Measurements from ENCODE around the gene ECPAS.
"Not testable (repeated sequence)": the region's sequence is repeated elsewhere in the genome, so short reads cannot be mapped to it uniquely, and the experiment has no call there.

ECPAS gene

DNA sequence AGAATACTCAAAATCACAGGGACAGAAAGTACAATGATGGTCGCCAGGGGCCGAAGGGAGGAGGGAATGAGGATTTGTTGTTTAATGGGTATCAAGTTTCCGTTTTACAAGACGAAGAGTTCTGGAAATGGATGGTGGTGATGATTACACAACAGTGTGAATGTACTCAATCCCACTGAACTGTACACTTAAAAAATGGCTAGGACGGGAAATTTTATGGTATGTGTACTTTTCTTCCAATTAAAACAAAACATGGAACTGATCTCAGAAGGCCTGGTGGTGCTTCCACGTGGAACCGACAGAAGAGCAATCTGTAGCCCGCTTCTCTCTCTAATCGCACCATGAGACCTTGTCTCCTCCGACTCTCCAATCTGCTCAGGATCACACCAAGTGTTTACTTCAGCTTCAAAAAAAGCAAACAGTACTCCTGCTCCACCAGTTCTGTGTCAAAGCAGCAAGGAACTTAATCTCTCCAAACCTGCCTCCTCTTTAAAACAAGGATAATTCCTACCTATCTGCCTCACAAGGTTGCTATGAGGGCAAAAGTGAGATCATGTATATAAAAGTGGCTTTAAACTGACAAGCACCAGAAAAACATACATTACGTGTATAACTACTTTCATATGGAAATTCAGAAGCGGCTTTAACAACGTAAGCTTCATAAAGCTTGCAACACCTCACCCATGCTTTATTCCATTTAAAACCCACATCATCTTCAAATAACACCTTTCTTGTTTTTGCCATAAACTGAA, 2.1 kb downstream of the ECPAS start:
- peak; percentile 55 for DNase-seq
- in situ Hi-C loops (cut with MboI; ENCODE audit: low pct_unique_long_range_greater_than_20kb, low sequenced_read_pairs) = no loop called here

DNA sequence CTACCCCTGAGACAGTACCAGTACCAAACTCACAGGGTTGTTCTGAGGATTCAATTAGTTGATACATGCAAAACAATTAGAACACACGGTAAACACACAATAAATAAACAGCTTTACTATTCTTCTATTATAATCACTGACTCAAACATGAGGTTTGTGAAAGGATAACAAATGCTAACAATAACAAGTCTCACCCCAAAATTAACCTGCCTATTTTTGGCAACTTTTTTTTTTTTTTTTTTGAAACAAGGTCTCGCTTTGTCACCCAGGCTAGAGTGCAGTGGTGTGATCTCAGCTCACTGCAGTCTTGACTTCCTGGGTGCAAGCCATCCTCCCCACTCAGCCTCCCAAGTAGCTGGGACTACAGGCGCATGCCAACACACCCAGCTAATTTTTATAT, 6.5 kb downstream of the ECPAS start:
- no peak for DNase-seq
- in situ Hi-C loops (cut with MboI; ENCODE audit: low pct_unique_long_range_greater_than_20kb, low sequenced_read_pairs) = no loop called here

GRCh38 chr9:111475195-111475594, 9.0 kb downstream of the ECPAS start:
- in situ Hi-C loops (cut with MboI; ENCODE audit: low pct_unique_long_range_greater_than_20kb, low sequenced_read_pairs) = no loop called here
- DNase-seq = no peak

DNA sequence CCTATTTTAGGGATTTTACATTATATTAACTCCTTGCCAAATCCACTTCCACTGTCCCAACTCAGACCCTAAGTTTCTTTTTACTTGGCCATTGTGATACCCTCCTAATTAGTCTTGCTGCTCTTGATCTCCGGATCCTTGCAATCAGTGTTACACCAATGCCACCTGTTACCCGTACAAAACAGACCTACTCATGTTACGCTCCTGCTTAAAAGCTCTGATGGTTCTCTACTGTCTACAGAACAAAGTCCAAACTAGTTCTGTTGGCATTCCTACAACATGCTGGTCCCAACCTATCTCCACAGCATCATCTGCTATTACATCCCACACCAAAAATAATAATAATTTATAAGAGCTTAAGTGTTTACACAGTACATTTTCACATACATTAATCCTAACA, 9.8 kb downstream of the ECPAS start:
- in situ Hi-C loops (cut with MboI; ENCODE audit: low pct_unique_long_range_greater_than_20kb, low sequenced_read_pairs) = no loop called here
- DNase-seq = no peak

- DNase-seq = no peak
Observed at GRCh38 chr9:111467778-111468367, 16.3 kb downstream of the ECPAS start.

GRCh38 chr9:111463048-111463447, 21.1 kb downstream of the ECPAS start:
- in situ Hi-C loops (cut with MboI; ENCODE audit: low pct_unique_long_range_greater_than_20kb, low sequenced_read_pairs) = no loop called here

More at GRCh38 chr9:111467778-111468367, 16.3 kb downstream of the ECPAS start:
- in situ Hi-C loops (cut with MboI; ENCODE audit: low pct_unique_long_range_greater_than_20kb, low sequenced_read_pairs) = no loop called here

GRCh38 chr9:111458139-111459009, 25.8 kb downstream of the ECPAS start:
- no peak for DNase-seq
- in situ Hi-C loops (cut with MboI; ENCODE audit: low pct_unique_long_range_greater_than_20kb, low sequenced_read_pairs) = no loop called here

More at GRCh38 chr9:111463048-111463447, 21.1 kb downstream of the ECPAS start:
- DNase-seq = no peak

- in situ Hi-C loops (cut with MboI; ENCODE audit: low pct_unique_long_range_greater_than_20kb, low sequenced_read_pairs) = no loop called here
- no peak for DNase-seq
Observed at GRCh38 chr9:111456529-111456928, 27.7 kb downstream of the ECPAS start.

- DNase-seq = no peak
- in situ Hi-C loops (cut with MboI; ENCODE audit: low pct_unique_long_range_greater_than_20kb, low sequenced_read_pairs) = no loop called here
Observed at GRCh38 chr9:111455638-111456037, 28.5 kb downstream of the ECPAS start.

GRCh38 chr9:111454751-111455150, 29.4 kb downstream of the ECPAS start:
- in situ Hi-C loops (cut with MboI; ENCODE audit: low pct_unique_long_range_greater_than_20kb, low sequenced_read_pairs) = no loop called here

GRCh38 chr9:111451570-111451969, 32.6 kb downstream of the ECPAS start:
- in situ Hi-C loops (cut with MboI; ENCODE audit: low pct_unique_long_range_greater_than_20kb, low sequenced_read_pairs) = no loop called here
- DNase-seq = no peak

More at GRCh38 chr9:111454751-111455150, 29.4 kb downstream of the ECPAS start:
- DNase-seq = no peak

- in situ Hi-C loops (cut with MboI; ENCODE audit: low pct_unique_long_range_greater_than_20kb, low sequenced_read_pairs) = no loop called here
- DNase-seq = no peak
Observed at GRCh38 chr9:111450124-111450523, 34.1 kb downstream of the ECPAS start.

DNA sequence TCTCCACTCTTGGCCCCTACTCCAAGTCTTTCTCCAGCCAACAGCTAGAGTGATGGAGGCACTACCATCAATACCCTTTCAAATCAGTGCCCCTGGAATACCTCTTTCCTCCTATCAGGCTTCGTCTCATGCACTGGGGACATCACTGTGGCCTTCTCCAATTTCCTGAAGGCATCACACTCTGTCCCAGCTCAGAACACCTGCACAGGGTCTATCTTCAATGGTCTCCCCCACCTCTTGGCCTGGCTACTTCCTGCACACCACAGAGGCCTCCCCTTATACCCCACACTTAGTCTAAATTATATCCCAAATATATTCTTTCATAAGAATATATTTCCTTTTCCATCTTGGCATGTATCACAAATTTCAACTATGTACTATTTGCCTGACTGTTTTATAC, 34.5 kb downstream of the ECPAS start:
- in situ Hi-C loops (cut with MboI; ENCODE audit: low pct_unique_long_range_greater_than_20kb, low sequenced_read_pairs) = no loop called here

DNA sequence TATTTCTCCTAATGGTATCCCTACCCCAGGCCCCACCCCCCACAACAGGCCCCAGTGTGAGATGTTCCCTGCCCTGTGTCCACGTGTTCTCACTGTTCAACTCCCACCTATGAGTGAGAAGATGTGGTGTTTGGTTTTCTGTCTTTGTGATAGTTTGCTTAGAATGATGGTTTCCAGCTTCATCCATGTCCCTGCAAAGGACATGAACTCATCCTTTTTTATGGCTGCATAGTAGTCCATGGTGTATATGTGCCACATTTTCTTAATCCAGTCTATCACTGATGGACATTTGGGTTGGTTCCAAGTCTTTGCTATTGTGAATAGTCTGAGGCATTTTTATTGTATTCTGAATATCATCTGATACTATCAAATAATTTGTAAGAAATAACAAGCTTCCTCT, 38.4 kb downstream of the ECPAS start:
- DNase-seq; in situ Hi-C loops (cut with MboI; ENCODE audit: low pct_unique_long_range_greater_than_20kb, low sequenced_read_pairs): not testable (repeated sequence)

More for the DNA sequence above, 34.5 kb downstream of the ECPAS start:
- DNase-seq = no peak

DNA sequence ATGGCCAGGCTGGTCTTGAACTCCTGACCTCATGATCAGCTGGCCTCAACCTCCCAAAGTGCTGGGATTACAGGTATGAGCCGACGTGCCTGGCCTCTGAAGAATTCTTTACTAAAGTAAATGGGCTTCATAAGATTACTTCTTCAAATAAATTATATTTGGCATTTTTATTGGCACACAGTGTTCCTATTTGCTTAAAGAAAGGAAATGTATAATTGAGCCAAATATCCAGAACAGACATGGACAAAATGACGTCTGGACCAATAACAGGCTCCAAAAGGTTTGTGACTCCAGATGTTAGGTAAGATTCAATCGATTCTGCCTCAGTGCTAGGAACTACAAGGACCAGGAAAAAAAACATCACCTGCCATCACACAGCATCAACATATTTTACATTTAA, 40.7 kb downstream of the ECPAS start:
- in situ Hi-C loops (cut with MboI; ENCODE audit: low pct_unique_long_range_greater_than_20kb, low sequenced_read_pairs) = no loop called here
- no peak for DNase-seq

DNA sequence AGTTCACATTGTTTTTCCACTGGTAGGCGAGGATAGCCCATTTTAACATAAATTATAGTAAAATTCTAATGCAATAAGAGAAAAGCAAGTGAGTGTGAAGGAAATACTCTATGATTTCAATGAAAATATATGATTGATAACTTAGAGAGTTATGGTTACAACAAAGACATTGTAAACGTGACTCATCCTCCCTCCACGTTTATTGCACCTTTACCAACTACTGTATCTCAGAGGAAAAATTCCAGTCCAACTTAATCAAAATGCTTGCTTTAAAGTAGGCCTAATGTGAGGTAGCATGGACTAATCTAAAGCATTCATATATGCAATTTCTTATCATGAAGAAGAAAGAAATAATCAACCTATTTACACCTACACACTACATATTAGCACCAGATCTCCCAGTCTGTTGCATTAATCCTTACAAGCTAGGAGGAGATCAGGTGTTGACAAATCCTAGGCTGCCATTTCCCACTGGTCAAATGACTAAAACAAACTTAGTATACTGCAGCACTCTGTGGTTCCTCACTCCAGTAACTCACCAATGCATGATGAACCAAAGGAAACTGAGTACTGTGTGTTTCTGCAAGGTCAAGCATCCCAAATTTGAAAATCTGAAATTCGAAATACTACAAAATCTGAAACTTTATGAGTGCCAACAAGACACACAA, 41.7 kb downstream of the ECPAS start:
- in situ Hi-C loops (cut with MboI; ENCODE audit: low pct_unique_long_range_greater_than_20kb, low sequenced_read_pairs) = no loop called here
- DNase-seq = no peak

DNA sequence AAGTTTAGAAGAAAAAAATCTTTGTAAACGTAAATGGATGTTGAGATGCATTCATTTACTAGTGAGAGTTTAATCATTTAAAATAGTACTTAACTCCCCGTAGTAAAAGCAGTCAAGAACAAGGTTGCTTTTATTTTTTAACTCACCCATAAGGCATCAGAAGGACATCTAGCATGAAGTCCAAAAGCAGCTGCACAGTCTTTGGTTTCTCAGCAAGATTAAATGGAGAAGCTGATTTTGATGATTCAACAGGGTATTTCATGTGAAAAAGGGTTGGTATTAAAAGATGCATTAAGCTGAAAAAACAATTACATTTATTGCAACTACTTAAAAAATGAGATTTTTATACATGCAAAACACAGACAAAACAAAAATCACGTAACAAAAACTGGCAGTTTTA, 44.0 kb downstream of the ECPAS start:
- in situ Hi-C loops (cut with MboI; ENCODE audit: low pct_unique_long_range_greater_than_20kb, low sequenced_read_pairs) = no loop called here
- DNase-seq = no peak

DNA sequence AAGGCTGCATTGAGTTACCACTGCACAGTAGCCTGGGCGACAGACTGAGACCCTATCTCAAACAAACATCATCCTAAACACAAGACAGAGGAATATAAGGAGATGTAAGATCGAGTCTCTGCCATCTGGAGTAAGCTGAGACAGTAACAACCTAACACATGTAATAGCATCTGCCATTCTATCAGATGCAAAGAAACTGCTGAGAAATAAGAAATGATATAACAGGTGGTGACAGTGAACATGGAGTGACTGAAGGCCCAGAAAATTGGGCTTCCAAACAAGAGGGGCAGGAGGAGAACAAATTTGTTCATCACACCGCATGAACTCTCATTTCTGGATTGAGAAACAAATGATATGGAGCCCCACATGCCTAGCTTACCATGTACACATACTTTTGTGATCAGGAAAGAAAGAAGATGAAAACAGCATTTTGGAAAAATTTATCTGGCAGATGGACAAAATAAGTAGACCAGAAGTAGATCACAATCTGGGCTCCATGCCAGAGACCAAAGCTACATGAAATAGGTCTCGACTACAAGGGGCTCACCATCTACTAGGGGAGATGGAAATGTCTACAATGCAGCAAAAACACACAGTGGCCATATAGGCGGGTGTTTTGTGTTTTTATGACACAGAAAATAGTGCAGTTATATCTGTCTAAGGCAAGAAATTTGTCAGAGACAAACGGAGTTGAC, 45.5 kb downstream of the ECPAS start:
- in situ Hi-C loops (cut with MboI; ENCODE audit: low pct_unique_long_range_greater_than_20kb, low sequenced_read_pairs) = no loop called here
- DNase-seq = no peak

GRCh38 chr9:111436571-111436970, 47.6 kb downstream of the ECPAS start:
- DNase-seq = no peak
- in situ Hi-C loops (cut with MboI; ENCODE audit: low pct_unique_long_range_greater_than_20kb, low sequenced_read_pairs) = no loop called here
